Measurements from ENCODE around the gene CDH12. TPM values are rescaled to one million over a fixed set of nuclear protein-coding genes. Genes with fewer than 3 reads are reported as not detected.
"Not testable (repeated sequence)": the region's sequence is repeated elsewhere in the genome, so short reads cannot be mapped to it uniquely, and the experiment has no call there.

The CDH12 gene
- total RNA-seq, 1 experiment from 2014 or later = 0.24 TPM

GRCh38 chr5:22332949-22333348 is 520.2 kb downstream of the CDH12 start:
- not testable (repeated sequence) for H3K27me3 ChIP-seq; H3K9me3 ChIP-seq (replicated peaks); H3K36me3 ChIP-seq; H3K4me3 ChIP-seq; DNase-seq; H3K4me1 ChIP-seq; H3K27ac ChIP-seq

- H3K27ac ChIP-seq = no peak overlapping the region
- H3K4me3 ChIP-seq = no peak overlapping the region
- no peaks in the 10 kb centered on the region for H3K27me3 ChIP-seq
- H3K9me3 ChIP-seq (replicated peaks) = no peaks in the 10 kb centered on the region
- no peaks in the 10 kb centered on the region for H3K4me1 ChIP-seq
- DNase-seq = no peak
- H3K36me3 ChIP-seq = no peaks in the 10 kb centered on the region
Observed at GRCh38 chr5:22329683-22330082, 523.5 kb downstream of the CDH12 start.

- Histone ChIP-seq H3K27ac (no peak overlapping the region), H3K27me3 (no peaks in the 10 kb centered on the region), H3K9me3 (replicated peaks) (no peaks in the 10 kb centered on the region), H3K4me1 (no peaks in the 10 kb centered on the region), H3K4me3 (no peak overlapping the region), H3K36me3 (no peaks in the 10 kb centered on the region)
- no peak for DNase-seq
Observed at GRCh38 chr5:22319798-22320197, 533.3 kb downstream of the CDH12 start.

GRCh38 chr5:22316294-22316693 is 536.9 kb downstream of the CDH12 start:
- Histone ChIP-seq H3K9me3 (replicated peaks) (no peaks in the 10 kb centered on the region), H3K36me3 (no peaks in the 10 kb centered on the region), H3K27ac (no peak overlapping the region), H3K4me3 (no peak overlapping the region), H3K4me1 (no peaks in the 10 kb centered on the region), H3K27me3 (no peaks in the 10 kb centered on the region)
- DNase-seq = no peak

GRCh38 chr5:22315052-22315451 is 538.1 kb downstream of the CDH12 start:
- not testable (repeated sequence) for DNase-seq; H3K27me3 ChIP-seq; H3K27ac ChIP-seq; H3K4me3 ChIP-seq; H3K4me1 ChIP-seq; H3K36me3 ChIP-seq; H3K9me3 ChIP-seq (replicated peaks)

GRCh38 chr5:22314548-22314947 is 538.6 kb downstream of the CDH12 start:
- no peaks in the 10 kb centered on the region for H3K4me1 ChIP-seq
- no peaks in the 10 kb centered on the region for H3K36me3 ChIP-seq
- H3K4me3 ChIP-seq = no peak overlapping the region
- H3K27me3 ChIP-seq = no peaks in the 10 kb centered on the region
- no peak overlapping the region for H3K27ac ChIP-seq
- no peaks in the 10 kb centered on the region for H3K9me3 ChIP-seq (replicated peaks)
- no peak for DNase-seq

GRCh38 chr5:22306011-22306410 is 547.1 kb downstream of the CDH12 start:
- Histone ChIP-seq H3K27me3 (no peaks in the 10 kb centered on the region), H3K27ac (no peak overlapping the region), H3K4me3 (no peak overlapping the region)

GRCh38 chr5:22295832-22296231 is 557.3 kb downstream of the CDH12 start:
- H3K27me3 ChIP-seq = no peaks in the 10 kb centered on the region
- DNase-seq = no peak
- no peaks in the 10 kb centered on the region for H3K36me3 ChIP-seq
- no peak overlapping the region for H3K4me3 ChIP-seq
- no peak overlapping the region for H3K27ac ChIP-seq
- no peaks in the 10 kb centered on the region for H3K9me3 ChIP-seq (replicated peaks)
- no peaks in the 10 kb centered on the region for H3K4me1 ChIP-seq

More at GRCh38 chr5:22306011-22306410, 547.1 kb downstream of the CDH12 start:
- no peaks in the 10 kb centered on the region for H3K4me1 ChIP-seq
- no peaks in the 10 kb centered on the region for H3K36me3 ChIP-seq
- no peaks in the 10 kb centered on the region for H3K9me3 ChIP-seq (replicated peaks)
- DNase-seq = no peak

GRCh38 chr5:22293147-22293546 is 560.0 kb downstream of the CDH12 start:
- DNase-seq = no peak
- Histone ChIP-seq H3K27ac (no peak overlapping the region), H3K4me3 (no peak overlapping the region), H3K36me3 (no peaks in the 10 kb centered on the region), H3K27me3 (no peaks in the 10 kb centered on the region), H3K9me3 (replicated peaks) (no peaks in the 10 kb centered on the region), H3K4me1 (no peaks in the 10 kb centered on the region)

- DNase-seq = no peak
- Histone ChIP-seq H3K36me3 (no peaks in the 10 kb centered on the region), H3K4me1 (no peaks in the 10 kb centered on the region)
Observed at GRCh38 chr5:22278164-22278563, 575.0 kb downstream of the CDH12 start.

GRCh38 chr5:22277006-22277405 is 576.1 kb downstream of the CDH12 start:
- Histone ChIP-seq H3K4me3 (no peak overlapping the region), H3K4me1 (no peaks in the 10 kb centered on the region), H3K9me3 (replicated peaks) (no peaks in the 10 kb centered on the region), H3K36me3 (no peaks in the 10 kb centered on the region), H3K27ac (no peak overlapping the region), H3K27me3 (no peaks in the 10 kb centered on the region)
- no peak for DNase-seq

More at GRCh38 chr5:22278164-22278563, 575.0 kb downstream of the CDH12 start:
- Histone ChIP-seq H3K4me3 (no peak overlapping the region), H3K27ac (no peak overlapping the region), H3K27me3 (no peaks in the 10 kb centered on the region), H3K9me3 (replicated peaks) (no peaks in the 10 kb centered on the region)

GRCh38 chr5:22265855-22266254 is 587.3 kb downstream of the CDH12 start:
- not testable (repeated sequence) for H3K4me3 ChIP-seq; H3K9me3 ChIP-seq (replicated peaks); H3K27me3 ChIP-seq; DNase-seq; H3K27ac ChIP-seq; H3K36me3 ChIP-seq; H3K4me1 ChIP-seq

- no peak overlapping the region for H3K4me3 ChIP-seq
- H3K36me3 ChIP-seq = no peaks in the 10 kb centered on the region
- H3K27ac ChIP-seq = no peak overlapping the region
- no peaks in the 10 kb centered on the region for H3K4me1 ChIP-seq
- H3K9me3 ChIP-seq (replicated peaks) = no peaks in the 10 kb centered on the region
- H3K27me3 ChIP-seq = no peaks in the 10 kb centered on the region
- DNase-seq = no peak
Observed at GRCh38 chr5:22258139-22258538, 595.0 kb downstream of the CDH12 start.

GRCh38 chr5:22250528-22250927 is 602.6 kb downstream of the CDH12 start:
- Histone ChIP-seq H3K27me3 (no peaks in the 10 kb centered on the region), H3K9me3 (replicated peaks) (no peaks in the 10 kb centered on the region), H3K4me3 (no peak overlapping the region), H3K27ac (no peak overlapping the region), H3K36me3 (no peaks in the 10 kb centered on the region), H3K4me1 (no peaks in the 10 kb centered on the region)
- DNase-seq = no peak

- H3K9me3 ChIP-seq (replicated peaks) = no peaks in the 10 kb centered on the region
- no peak overlapping the region for H3K27ac ChIP-seq
- no peak overlapping the region for H3K4me3 ChIP-seq
- no peaks in the 10 kb centered on the region for H3K36me3 ChIP-seq
- peak; percentile 2 to 17 for DNase-seq
- H3K27me3 ChIP-seq = no peaks in the 10 kb centered on the region
- H3K4me1 ChIP-seq = no peaks in the 10 kb centered on the region
Observed at GRCh38 chr5:22249209-22249729, 603.9 kb downstream of the CDH12 start.

GRCh38 chr5:22245770-22246169 is 607.4 kb downstream of the CDH12 start:
- H3K4me1 ChIP-seq = no peaks in the 10 kb centered on the region
- H3K4me3 ChIP-seq = no peak overlapping the region
- no peak for DNase-seq
- no peak overlapping the region for H3K27ac ChIP-seq
- no peaks in the 10 kb centered on the region for H3K9me3 ChIP-seq (replicated peaks)
- H3K36me3 ChIP-seq = no peaks in the 10 kb centered on the region
- no peaks in the 10 kb centered on the region for H3K27me3 ChIP-seq
